HepG2 (cell line): ENCODE data around the gene PCDHB3. TPM values are rescaled to one million over a fixed set of nuclear protein-coding genes. Genes with fewer than 3 reads are reported as not detected.

ENCODE experiments used
- ADNP ChIP-seq: sonication (generic); formaldehyde crosslinking; IDR thresholded peaks from 2 replicates; pipeline ENCODE4 v1.4.0; 2020; ENCODE audit warnings: missing genetic modification reagents
- AFF4 ChIP-seq: sonication (generic); formaldehyde crosslinking; IDR thresholded peaks from 2 replicates; pipeline ENCODE4 v1.4.0; 2020; ENCODE audit warnings: missing genetic modification reagents
- BHLHE40 ChIP-seq: IDR thresholded peaks from 2 replicates; pipeline ENCODE4 v1.6.1; 2011; ENCODE audit warnings: low read length, improper control_type of control experiment
- CBX2 ChIP-seq, 2 experiments: fragments of 200-600 bp in 1 of 2; sonication (generic); formaldehyde crosslinking in 1 of 2; IDR thresholded peaks; 2 replicates each; pipeline versions ENCODE4 v1.7.0 to v1.8.1; 2018 to 2022; ENCODE audit warnings: low read depth in 2 of 2, low read length in 1 of 2, mild to moderate bottlenecking in 1 of 2, missing genetic modification reagents in 1 of 2
- CREB1 ChIP-seq, 2 experiments: fragments of 450-650 bp in 1 of 2; IDR thresholded peaks; 2 replicates each; pipeline ENCODE4 v1.6.1; 2016 to 2017; ENCODE audit warnings: control low read depth in 1 of 2, mild to moderate bottlenecking in 1 of 2, missing compliant biosample characterization in 1 of 2, missing genetic modification characterization in 1 of 2
- DMAP1 ChIP-seq: IDR thresholded peaks from 2 replicates; pipeline ENCODE4 v1.6.1; 2016
- DRAP1 ChIP-seq: IDR thresholded peaks from 2 replicates; pipeline ENCODE4 v1.6.1; 2016; ENCODE audit warnings: missing genetic modification reagents, missing compliant biosample characterization
- HNRNPUL1 ChIP-seq: fragments of 200-400 bp; formaldehyde crosslinking; IDR thresholded peaks from 2 replicates; pipeline ENCODE4 v1.6.1; 2017; ENCODE audit warnings: low read depth, mild to moderate bottlenecking, low read length, moderate library complexity
- IRF2 ChIP-seq: IDR thresholded peaks from 2 replicates; pipeline ENCODE4 v1.6.1; 2018; ENCODE audit warnings: missing genetic modification reagents, missing compliant biosample characterization
- NCOR1 ChIP-seq: fragments of 200-600 bp; sonication (generic); IDR thresholded peaks from 2 replicates; pipeline ENCODE4 v1.7.0; 2017; ENCODE audit warnings: antibody characterized with exemption, low read length, borderline replicate concordance
- PITX1 ChIP-seq: sonication (generic); formaldehyde crosslinking; IDR thresholded peaks from 2 replicates; pipeline ENCODE4 v1.5.1; 2020; ENCODE audit warnings: mild to moderate bottlenecking, missing genetic modification reagents
- SAP130 ChIP-seq: IDR thresholded peaks from 2 replicates; pipeline ENCODE4 v1.6.1; 2016; ENCODE audit warnings: low read depth
- SOX13 ChIP-seq, 3 experiments: fragments of 450-650 bp in 1 of 3; sonication (generic) in 1 of 3; formaldehyde crosslinking in 1 of 3; IDR thresholded peaks in 2 of 3; conservative IDR thresholded peaks in 1 of 3; 2 replicates each; pipeline versions ENCODE4 v1.5.0 to v1.6.1; 2016 to 2020; ENCODE audit warnings: antibody characterized with exemption in 1 of 3, mild to moderate bottlenecking in 1 of 3, missing compliant biosample characterization in 1 of 3, missing genetic modification reagents in 1 of 3, moderate library complexity in 1 of 3
- TSC22D2 ChIP-seq: sonication (generic); formaldehyde crosslinking; IDR thresholded peaks from 2 replicates; pipeline ENCODE4 v1.5.1; 2020; ENCODE audit warnings: missing genetic modification reagents, mild to moderate bottlenecking, borderline replicate concordance
- ZFP36L2 ChIP-seq: sonication (generic); formaldehyde crosslinking; IDR thresholded peaks from 2 replicates; pipeline ENCODE4 v1.4.0; 2020; ENCODE audit warnings: missing genetic modification reagents
- ZFY ChIP-seq: sonication (generic); formaldehyde crosslinking; IDR thresholded peaks from 2 replicates; pipeline ENCODE4 v1.4.0; 2020; ENCODE audit warnings: missing genetic modification reagents
- ZKSCAN1 ChIP-seq: fragments of 150-350 bp; IDR thresholded peaks from 2 replicates; pipeline ENCODE4 v1.6.1; 2014; ENCODE audit warnings: low read length
- ZNF225 ChIP-seq: sonication (generic); formaldehyde crosslinking; IDR thresholded peaks from 2 replicates; pipeline ENCODE4 v1.4.0; 2020; ENCODE audit warnings: mild to moderate bottlenecking, missing genetic modification reagents
- ZNF235 ChIP-seq: sonication (generic); formaldehyde crosslinking; IDR thresholded peaks from 2 replicates; pipeline ENCODE4 v1.8.1; 2023; ENCODE audit warnings: mild to moderate bottlenecking, missing genetic modification reagents, borderline replicate concordance
- ZNF350 ChIP-seq: sonication (generic); formaldehyde crosslinking; IDR thresholded peaks from 2 replicates; pipeline ENCODE4 v1.4.0; 2020; ENCODE audit warnings: mild to moderate bottlenecking, low read depth, missing genetic modification reagents, borderline replicate concordance
- ZNF672 ChIP-seq: sonication (generic); formaldehyde crosslinking; IDR thresholded peaks from 2 replicates; pipeline ENCODE4 v1.8.1; 2022; ENCODE audit warnings: missing genetic modification reagents
- polyA plus RNA-seq, 8 experiments: library from polyadenylated mRNA; depleted of rRNA in 3 of 8; stranded (reverse) in 7 of 8; unstranded in 1 of 8; fragments of >200 nt; fragmentation: Illumina TruSeq in 4 of 8; extraction: Trizol in 4 of 8; gene quantifications; 2 replicates each; pipeline versions ENCODE4 v1.2.1 to v1.2.3, GENCODE V29; 2011 to 2016; ENCODE audit warnings: low read depth in 4 of 8, missing spikeins in 1 of 8, mixed read lengths in 1 of 8; ENCODE audit not compliant: insufficient read depth in 1 of 8
- total RNA-seq, 5 experiments: library from RNA; depleted of rRNA; stranded (reverse); fragments of >200 nt; fragmentation: Illumina TruSeq; extraction: Trizol; gene quantifications; 2 replicates each; pipeline ENCODE4 v1.2.3, GENCODE V29; 2016; ENCODE audit warnings: low read depth in 1 of 5
- TF ChIP-seq, protein P1 (sequence below): sonication (generic); formaldehyde crosslinking; IDR thresholded peaks from 2 replicates; pipeline ENCODE4 v1.4.0; 2020; ENCODE audit warnings: mild to moderate bottlenecking, missing genetic modification reagents
- TF ChIP-seq, protein P2 (sequence below): IDR thresholded peaks from 2 replicates; pipeline ENCODE4 v1.6.1; 2018; ENCODE audit warnings: missing genetic modification reagents

The PCDHB3 gene
- total and polyA plus RNA-seq, 2 of the 13 experiments (the other 11 are each of a cell fraction or from before 2014, with no cell fraction given) = 0.25 to 0.29 TPM

DNA sequence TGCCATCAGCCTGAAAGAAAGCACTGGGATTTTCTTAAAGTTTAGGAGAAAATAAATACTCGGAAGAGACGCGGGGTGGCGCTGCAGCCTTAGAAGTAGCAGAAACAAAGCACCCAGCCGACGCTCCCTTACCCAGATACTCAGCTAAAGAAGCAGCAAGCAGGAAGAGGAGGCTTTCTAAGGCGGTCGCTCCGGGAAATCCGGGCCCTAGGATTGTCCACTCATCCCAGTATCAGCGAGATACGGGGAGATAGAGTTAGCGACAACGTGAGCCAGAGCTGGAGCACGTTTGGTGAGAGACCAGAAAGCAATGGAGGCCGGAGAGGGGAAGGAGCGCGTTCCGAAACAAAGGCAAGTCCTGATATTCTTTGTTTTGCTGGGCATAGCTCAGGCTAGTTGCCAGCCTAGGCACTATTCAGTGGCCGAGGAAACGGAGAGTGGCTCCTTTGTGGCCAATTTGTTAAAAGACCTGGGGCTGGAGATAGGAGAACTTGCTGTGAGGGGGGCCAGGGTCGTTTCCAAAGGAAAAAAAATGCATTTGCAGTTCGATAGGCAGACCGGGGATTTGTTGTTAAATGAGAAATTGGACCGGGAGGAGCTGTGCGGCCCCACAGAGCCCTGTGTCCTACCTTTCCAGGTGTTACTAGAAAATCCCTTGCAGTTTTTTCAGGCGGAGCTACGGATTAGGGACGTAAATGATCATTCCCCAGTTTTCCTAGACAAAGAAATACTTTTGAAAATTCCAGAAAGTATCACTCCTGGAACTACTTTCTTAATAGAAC lies 5.6 kb upstream of the PCDHB3 start, which contains the start of gene PCDHB2 (continued):
- TF ChIP-seq, protein P1, sequence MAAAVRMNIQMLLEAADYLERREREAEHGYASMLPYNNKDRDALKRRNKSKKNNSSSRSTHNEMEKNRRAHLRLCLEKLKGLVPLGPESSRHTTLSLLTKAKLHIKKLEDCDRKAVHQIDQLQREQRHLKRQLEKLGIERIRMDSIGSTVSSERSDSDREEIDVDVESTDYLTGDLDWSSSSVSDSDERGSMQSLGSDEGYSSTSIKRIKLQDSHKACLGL (CRISPR knock-in tag) = no peak
- no peak for TF ChIP-seq ADNP (CRISPR knock-in tag)
- TF ChIP-seq AFF4 (CRISPR knock-in tag) = no peak
- no peak for TF ChIP-seq CREB1 (IDR thresholded peaks at IDR 0.05)
- no peak for TF ChIP-seq CREB1 (CRISPR knock-in tag; IDR thresholded peaks at IDR 0.05)
- TF ChIP-seq ZFY (CRISPR knock-in tag) = peak; percentile 56; the same call in 1 of the 2 replicates
- peak; percentile 49 for TF ChIP-seq SAP130 (CRISPR knock-in tag)
- TF ChIP-seq DMAP1 (CRISPR knock-in tag) = peak; percentile 40; the same call in 1 of the 2 replicates
- TF ChIP-seq HNRNPUL1 = no peak
- no peak for TF ChIP-seq BHLHE40
- no peak for TF ChIP-seq CBX2 (IDR thresholded peaks at IDR 0.05; ENCODE audit: low read depth, low read length)
- no peak for TF ChIP-seq CBX2 (CRISPR knock-in tag; IDR thresholded peaks at IDR 0.05; ENCODE audit: low read depth)
- TF ChIP-seq ZNF672 (CRISPR knock-in tag) = no peak
- peak; percentile 49; the same call in 1 of the 2 replicates for TF ChIP-seq DRAP1 (CRISPR knock-in tag)
- no peak for TF ChIP-seq SOX13 (IDR thresholded peaks at IDR 0.05)
- TF ChIP-seq SOX13 (CRISPR knock-in tag; conservative IDR thresholded peaks at IDR 0.05 in 1 of 2, IDR thresholded peaks at IDR 0.05 in 1 of 2) = no peak; a peak in 1 of 4 replicates
- 0 out of 2 replicates have a peak, but pooled peaks have one; percentile 5 for TF ChIP-seq ZKSCAN1
- TF ChIP-seq PITX1 (CRISPR knock-in tag) = 0 out of 2 replicates have a peak, but pooled peaks have one; percentile 11
- TF ChIP-seq ZNF350 (CRISPR knock-in tag) = no peak
- TF ChIP-seq ZFP36L2 (CRISPR knock-in tag) = no peak
- TF ChIP-seq ZNF225 (CRISPR knock-in tag) = no peak
- TF ChIP-seq TSC22D2 (CRISPR knock-in tag) = peak; percentile 69; the same call in 1 of the 2 replicates
- TF ChIP-seq NCOR1 = no peak
- no peak for TF ChIP-seq ZNF235 (CRISPR knock-in tag)
- TF ChIP-seq, protein P2, sequence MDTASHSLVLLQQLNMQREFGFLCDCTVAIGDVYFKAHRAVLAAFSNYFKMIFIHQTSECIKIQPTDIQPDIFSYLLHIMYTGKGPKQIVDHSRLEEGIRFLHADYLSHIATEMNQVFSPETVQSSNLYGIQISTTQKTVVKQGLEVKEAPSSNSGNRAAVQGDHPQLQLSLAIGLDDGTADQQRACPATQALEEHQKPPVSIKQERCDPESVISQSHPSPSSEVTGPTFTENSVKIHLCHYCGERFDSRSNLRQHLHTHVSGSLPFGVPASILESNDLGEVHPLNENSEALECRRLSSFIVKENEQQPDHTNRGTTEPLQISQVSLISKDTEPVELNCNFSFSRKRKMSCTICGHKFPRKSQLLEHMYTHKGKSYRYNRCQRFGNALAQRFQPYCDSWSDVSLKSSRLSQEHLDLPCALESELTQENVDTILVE (CRISPR knock-in tag) = 0 out of 2 replicates have a peak, but pooled peaks have one; percentile 26
- 0 out of 2 replicates have a peak, but pooled peaks have one; percentile 61 for TF ChIP-seq IRF2 (CRISPR knock-in tag)
